Gastroesophageal sphincter (tissue), 3 donors: ENCODE results near the gene FAM9A.
"Not testable (repeated sequence)": the region's sequence is repeated elsewhere in the genome, so short reads cannot be mapped to it uniquely, and the experiment has no call there.

Experiments used
- CTCF ChIP-seq, 4 experiments: fragments of 200-600 bp in 2 of 4; fragments of 450-650 bp in 2 of 4; sonication (generic) in 1 of 4; IDR thresholded peaks; one replicate each; pipeline ENCODE4 v1.5.1; 2017 to 2019; ENCODE audit warnings: antibody characterized with exemption in 4 of 4, mild to moderate bottlenecking in 2 of 4, moderate library complexity in 2 of 4
- POLR2A ChIP-seq, 2 donors: fragments of 450-650 bp; IDR thresholded peaks; one replicate each; pipeline ENCODE4 v1.6.1; 2017; ENCODE audit warnings: antibody characterized with exemption in 2 of 2, mild to moderate bottlenecking in 2 of 2, moderate library complexity in 1 of 2

- TF ChIP-seq CTCF, POLR2A (IDR thresholded peaks at IDR 0.05): not testable (repeated sequence)
Observed at GRCh38 chrX:8758706-8759105, 42.5 kb downstream of the FAM9A start.
